Measurements from ENCODE around the gene IL1RAPL2. TPM values are rescaled to one million over a fixed set of nuclear protein-coding genes. Genes with fewer than 3 reads are reported as not detected.
"Not testable (repeated sequence)": the region's sequence is repeated elsewhere in the genome, so short reads cannot be mapped to it uniquely, and the experiment has no call there.

IL1RAPL2 gene
- total RNA-seq, 1 experiment from 2014 or later = not detected

- DNase-seq (ENCODE audit: low read depth) = no peak
Observed at GRCh38 chrX:104669063-104669462, 103.1 kb downstream of the IL1RAPL2 start.

GRCh38 chrX:104670051-104670450 is 104.1 kb downstream of the IL1RAPL2 start:
- DNase-seq (ENCODE audit: low read depth) = no peak

- not testable (repeated sequence) for DNase-seq (ENCODE audit: low read depth)
Observed at GRCh38 chrX:104677517-104677916, 111.5 kb downstream of the IL1RAPL2 start.

GRCh38 chrX:104679175-104679574 is 113.2 kb downstream of the IL1RAPL2 start:
- DNase-seq (ENCODE audit: low read depth) = peak; percentile 0

GRCh38 chrX:104681214-104681613 is 115.2 kb downstream of the IL1RAPL2 start:
- DNase-seq (ENCODE audit: low read depth) = no peak

GRCh38 chrX:104684077-104684476 is 118.1 kb downstream of the IL1RAPL2 start:
- DNase-seq (ENCODE audit: low read depth) = no peak

DNA sequence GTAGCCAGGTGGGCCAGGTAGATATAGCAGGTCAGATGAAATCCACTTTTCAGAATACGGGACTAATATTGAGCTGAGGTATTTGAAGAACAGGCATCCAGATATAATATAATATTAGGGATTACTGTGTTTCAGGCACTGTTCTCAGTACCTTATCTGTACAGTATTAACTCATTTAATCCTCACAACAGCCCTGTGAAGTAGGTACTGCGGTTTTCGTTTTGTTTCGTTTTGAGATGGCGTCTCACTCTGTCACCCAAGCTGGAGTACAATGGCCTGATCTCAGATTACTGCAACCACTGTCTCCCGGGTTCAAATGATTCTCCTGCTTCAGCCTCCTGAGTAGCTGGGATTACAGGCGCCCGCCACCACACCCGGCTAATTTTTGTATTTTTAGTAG is 129.6 kb downstream of the IL1RAPL2 start:
- no peak for DNase-seq (ENCODE audit: low read depth)

DNA sequence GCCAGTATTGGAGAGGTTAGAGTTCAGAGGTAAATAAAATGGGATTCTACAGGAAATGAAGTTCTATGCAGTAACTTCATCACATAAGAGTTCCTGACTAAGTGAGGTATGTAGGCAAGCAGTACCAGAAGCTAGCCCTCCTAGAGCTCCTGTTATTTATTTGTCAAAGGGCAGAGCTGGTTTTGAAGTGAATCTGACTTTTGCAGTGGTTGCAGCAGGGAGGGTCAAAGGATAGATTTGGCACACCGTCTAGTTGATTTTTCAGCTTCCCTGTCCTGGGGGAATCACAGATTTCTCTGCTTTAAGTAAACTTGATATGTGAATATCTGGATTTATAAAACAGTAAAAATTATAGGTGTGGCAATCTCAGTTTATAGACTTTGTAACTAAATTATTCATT is 130.7 kb downstream of the IL1RAPL2 start:
- DNase-seq (ENCODE audit: low read depth) = no peak

- no peak for DNase-seq (ENCODE audit: low read depth)
Observed at GRCh38 chrX:104697294-104697693, 131.3 kb downstream of the IL1RAPL2 start.

DNA sequence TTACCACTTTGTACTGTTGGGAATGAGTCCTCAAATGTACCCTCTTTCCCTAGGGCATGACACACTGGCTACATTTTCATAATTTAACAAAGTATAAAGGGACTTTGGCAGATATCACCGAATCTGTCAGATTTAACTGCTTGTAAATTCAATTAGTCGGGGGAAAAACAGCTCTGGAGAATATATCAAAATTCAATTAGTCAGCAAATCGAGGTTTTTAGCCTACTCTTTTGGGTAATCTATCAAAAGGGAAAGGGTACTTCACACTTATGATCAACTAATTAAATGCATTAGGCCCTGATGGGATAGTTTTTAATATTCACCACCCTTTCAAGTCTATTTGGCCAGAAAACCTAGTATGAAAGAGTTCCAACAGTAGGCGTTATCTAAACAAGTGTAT is 141.0 kb downstream of the IL1RAPL2 start:
- no peak for DNase-seq (ENCODE audit: low read depth)

GRCh38 chrX:104707572-104707971 is 141.6 kb downstream of the IL1RAPL2 start:
- DNase-seq (ENCODE audit: low read depth) = no peak

DNA sequence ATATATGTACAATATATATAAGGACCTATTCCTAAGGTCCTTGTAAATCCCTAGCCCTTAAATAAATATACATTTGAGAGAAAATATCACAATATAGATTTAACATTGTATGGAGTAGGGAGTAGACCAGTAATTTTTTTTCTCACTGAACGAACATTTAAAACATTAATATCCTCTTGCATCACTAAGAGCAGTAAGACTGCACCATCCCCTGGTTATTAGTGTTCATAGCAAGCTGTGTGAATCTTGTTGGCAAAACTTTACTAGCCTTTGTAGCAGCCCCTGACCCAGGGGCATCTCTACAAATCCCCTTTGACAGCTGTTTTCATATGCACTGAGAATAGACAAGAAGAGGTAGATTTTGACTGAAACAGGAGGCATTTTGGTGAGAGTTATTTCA is 146.5 kb downstream of the IL1RAPL2 start:
- DNase-seq (ENCODE audit: low read depth) = no peak

DNA sequence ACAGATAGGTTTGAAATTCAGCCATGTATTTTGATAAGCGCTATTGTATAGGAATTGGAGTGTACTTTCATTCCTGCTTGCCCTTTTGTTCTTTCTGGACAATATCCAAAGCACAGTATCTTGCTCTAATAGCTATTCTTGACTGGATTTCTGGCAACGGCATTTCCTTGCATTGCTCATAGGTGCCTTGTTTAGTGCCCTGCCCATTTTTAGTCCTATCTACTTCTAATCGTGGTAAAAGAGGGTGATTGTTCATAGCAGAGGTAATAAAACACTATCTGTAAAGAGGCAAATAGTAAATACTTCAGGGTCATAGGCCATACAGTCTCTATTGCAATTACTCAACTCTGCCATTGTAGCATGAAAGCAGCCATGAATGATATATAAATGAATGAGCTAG is 155.9 kb downstream of the IL1RAPL2 start:
- DNase-seq (ENCODE audit: low read depth) = no peak

DNA sequence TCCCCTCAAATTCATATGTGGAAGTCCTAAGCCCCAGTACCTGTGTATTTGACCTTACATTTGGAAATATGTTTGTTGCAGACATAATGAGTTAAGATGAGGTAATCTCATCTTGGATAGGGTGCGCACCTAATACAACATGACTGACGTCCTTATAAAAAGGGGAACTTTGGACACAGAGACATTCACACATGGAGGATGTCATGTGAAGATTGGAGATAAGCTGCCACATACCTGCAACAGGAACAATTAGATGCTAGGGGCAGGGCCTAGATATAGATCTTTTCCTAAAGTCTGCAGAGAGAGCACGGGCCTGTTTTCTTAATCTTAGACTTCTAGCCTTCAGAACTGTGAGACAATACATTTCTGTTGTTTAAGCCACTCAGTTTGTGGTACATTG is 162.5 kb downstream of the IL1RAPL2 start:
- DNase-seq (ENCODE audit: low read depth) = no peak

GRCh38 chrX:104742355-104742754 is 176.4 kb downstream of the IL1RAPL2 start:
- DNase-seq (ENCODE audit: low read depth) = no peak

GRCh38 chrX:104745152-104745551 is 179.2 kb downstream of the IL1RAPL2 start:
- DNase-seq (ENCODE audit: low read depth) = no peak

- no peak for DNase-seq (ENCODE audit: low read depth)
Observed at GRCh38 chrX:104749951-104750610, 184.1 kb downstream of the IL1RAPL2 start.

- no peak for DNase-seq (ENCODE audit: low read depth)
Observed at GRCh38 chrX:104762641-104763040, 196.6 kb downstream of the IL1RAPL2 start.

DNA sequence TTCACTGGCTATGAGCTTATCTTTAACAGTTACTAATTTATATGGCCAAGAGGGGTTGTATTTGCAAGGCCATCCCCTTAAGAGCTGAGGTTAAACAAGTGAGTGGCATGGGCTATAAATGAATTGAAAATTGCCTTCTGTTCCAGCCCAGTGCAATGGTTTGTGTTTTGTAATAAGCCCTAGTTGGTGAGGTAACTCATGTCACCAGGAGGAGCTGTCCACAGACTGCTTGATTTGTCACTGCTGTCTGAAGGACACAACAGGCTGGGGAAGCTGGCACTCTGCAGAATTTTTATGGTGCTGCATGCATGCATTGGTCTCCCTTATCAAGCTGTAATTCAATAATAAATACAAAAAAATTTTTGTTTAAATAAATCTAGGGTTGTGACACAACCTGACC is 223.8 kb downstream of the IL1RAPL2 start:
- DNase-seq (ENCODE audit: low read depth) = no peak

DNA sequence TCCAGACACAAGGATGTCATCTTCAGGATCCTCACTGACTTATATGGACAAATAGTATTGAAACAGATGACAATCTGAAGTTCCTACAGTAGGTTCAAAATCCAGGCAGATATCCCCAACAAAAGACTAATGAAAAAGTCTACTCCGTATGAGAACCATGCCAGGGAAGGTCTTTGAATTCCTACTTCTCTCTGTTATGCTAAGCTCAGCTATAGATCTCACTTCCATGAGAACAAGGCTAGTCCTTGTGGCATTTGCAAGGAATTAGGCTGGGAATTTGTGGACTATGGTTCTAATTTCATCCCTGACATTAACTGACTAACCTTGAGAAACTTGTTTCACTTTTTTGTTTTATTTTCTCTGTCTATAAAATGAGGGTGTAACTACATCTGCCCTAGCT is 229.8 kb downstream of the IL1RAPL2 start:
- no peak for DNase-seq (ENCODE audit: low read depth)

DNA sequence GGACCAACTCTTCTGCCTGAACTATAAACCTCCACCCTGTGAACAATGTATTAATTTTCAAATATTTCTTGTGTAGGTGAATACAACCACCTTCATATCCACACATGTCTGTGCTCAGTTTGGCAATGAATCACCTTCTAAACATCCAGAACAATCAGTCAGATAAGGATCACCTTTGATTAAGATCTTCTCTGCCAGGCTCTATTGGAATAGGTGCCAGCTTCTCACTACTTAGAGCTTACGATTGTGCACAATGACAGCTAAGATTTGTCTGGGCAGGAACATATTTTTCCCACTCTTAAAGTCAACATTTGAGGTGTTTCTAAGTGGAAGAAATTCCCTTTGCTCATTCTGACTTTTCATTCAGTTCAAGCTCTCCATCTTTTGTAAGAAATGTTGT is 237.2 kb downstream of the IL1RAPL2 start:
- DNase-seq (ENCODE audit: low read depth) = no peak

DNA sequence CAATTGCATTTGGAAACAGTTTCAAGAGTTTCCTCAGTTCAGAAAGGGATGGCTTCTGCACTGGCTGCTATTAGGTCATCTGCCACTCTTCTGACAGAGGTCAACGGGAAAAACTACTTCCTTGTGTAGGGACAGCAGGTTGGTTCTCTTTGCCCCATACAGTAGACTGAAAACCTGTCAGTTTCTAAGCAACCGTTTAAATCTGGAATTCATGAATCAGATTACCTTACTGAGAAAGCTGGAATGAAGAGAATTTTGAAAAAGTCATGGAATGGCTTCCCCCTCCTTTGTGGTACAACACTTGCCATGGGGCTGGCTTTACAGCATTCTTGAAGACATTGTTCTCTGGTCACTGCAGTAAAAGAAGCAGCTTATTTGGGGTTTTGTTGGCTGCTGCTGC is 240.3 kb downstream of the IL1RAPL2 start:
- no peak for DNase-seq (ENCODE audit: low read depth)

DNA sequence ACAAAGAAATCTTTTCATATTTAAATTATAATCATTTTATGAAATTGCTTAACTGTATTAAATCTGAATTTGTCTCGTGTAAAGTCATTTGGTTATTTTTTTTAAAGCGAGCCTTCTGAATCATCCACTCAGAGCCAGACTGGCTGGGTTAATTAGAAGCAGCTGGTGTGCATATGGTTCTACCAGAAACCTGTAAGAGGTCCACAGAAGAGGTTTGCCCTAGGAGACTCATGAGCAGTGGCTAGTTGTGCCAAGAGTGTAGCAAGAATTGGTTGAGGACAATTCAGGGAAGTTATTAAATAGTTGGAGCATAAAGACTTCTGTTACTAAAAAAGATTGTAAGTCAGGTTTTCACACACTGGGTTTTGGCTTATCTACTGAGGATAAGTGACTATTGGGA is 267.4 kb downstream of the IL1RAPL2 start:
- no peak for DNase-seq (ENCODE audit: low read depth)

DNA sequence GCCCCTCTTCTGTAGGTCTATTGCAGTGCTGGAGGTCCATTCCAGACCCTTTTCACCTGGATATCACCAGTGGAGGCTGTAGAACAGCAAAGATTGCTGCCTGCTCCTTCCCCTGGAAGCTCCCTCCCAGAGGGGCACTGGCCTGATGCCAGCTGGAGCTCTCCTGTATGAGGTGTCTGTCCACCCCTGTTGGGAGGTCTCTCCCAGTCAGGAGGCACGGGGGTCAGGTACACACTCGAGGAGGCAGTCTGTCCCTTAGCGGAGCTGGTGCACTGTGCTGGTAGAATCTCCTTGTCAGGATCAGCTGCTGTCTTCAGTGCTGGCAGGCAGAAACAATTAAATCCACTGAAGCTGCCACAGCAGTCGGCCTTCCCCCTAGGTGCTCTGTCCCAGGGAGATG is 276.6 kb downstream of the IL1RAPL2 start:
- no peak for DNase-seq (ENCODE audit: low read depth)
